GM12878 (cell line): ENCODE results near the gene GADD45A.

Source experiments
- CTCF ChIP-seq, 3 experiments: IDR thresholded peaks in 2 of 3; conservative IDR thresholded peaks in 1 of 3; 2 replicates each; pipeline ENCODE4 v1.5.1; 2011; ENCODE audit warnings: low read depth in 3 of 3, low read length in 3 of 3, mild to moderate bottlenecking in 3 of 3, control low read depth in 2 of 3, moderate library complexity in 2 of 3, inconsistent platforms in 1 of 3, mixed read lengths in 1 of 3; ENCODE audit not compliant: control insufficient read depth in 2 of 3, insufficient read depth in 1 of 3; ENCODE audit errors: extremely low read depth in 1 of 3
- DPF2 ChIP-seq: fragments of 450-650 bp; IDR thresholded peaks from 2 replicates; pipeline ENCODE4 v1.6.1; 2017; ENCODE audit warnings: mild to moderate bottlenecking
- E2F4 ChIP-seq: IDR thresholded peaks from 2 replicates; pipeline ENCODE4 v1.6.1; 2012; ENCODE audit warnings: low read depth, low read length, improper control_type of control experiment
- E2F8 ChIP-seq: fragments of 450-650 bp; IDR thresholded peaks from 2 replicates; pipeline ENCODE4 v1.6.1; 2018; ENCODE audit warnings: mild to moderate bottlenecking, low read depth, moderate library complexity; ENCODE audit not compliant: partially characterized antibody
- RCOR1 ChIP-seq: conservative IDR thresholded peaks from 2 replicates; pipeline ENCODE4 v1.6.1; 2012; ENCODE audit warnings: low read depth, low read length, improper control_type of control experiment
- TBL1XR1 ChIP-seq: IDR thresholded peaks from 2 replicates; pipeline ENCODE4 v1.6.1; 2012; ENCODE audit warnings: low read depth, low read length, improper control_type of control experiment

GRCh38 chr1:67715819-67716218, 30.8 kb downstream of the GADD45A start:
- TF ChIP-seq DPF2, result no peak
- TF ChIP-seq TBL1XR1, result no peak
- TF ChIP-seq RCOR1, result no peak
- TF ChIP-seq E2F4, result no peak
- no peak for TF ChIP-seq CTCF (IDR thresholded peaks at IDR 0.05 in 2 of 3, conservative IDR thresholded peaks at IDR 0.05 in 1 of 3; ENCODE audit: control insufficient read depth in 2 of 3, extremely low read depth in 1 of 3, insufficient read depth in 1 of 3, low read depth in 3 of 3, low read length in 3 of 3)
- no peak for TF ChIP-seq E2F8
